IMR-90 (cell line): ENCODE results near the gene GRIPAP1. TPM values are rescaled to one million over a fixed set of nuclear protein-coding genes. Genes with fewer than 3 reads are reported as not detected.

Experiments used
- ATAC-seq: fragments of 200-7000 bp; cut with Tn5 transposase; 2 replicates; pipeline ENCODE4 v1.9.1; 2020; ENCODE audit warnings: low read depth, mild to moderate bottlenecking, moderate library complexity
- BruUV-seq: library from RNA; stranded (reverse); fragments of 400-500 nt; replicated peaks from 2 replicates; lab custom pipeline; 2021; lab: Mats Ljungman, UMichigan
- CTCF ChIA-PET: fragments of 300-600 bp; formaldehyde crosslinking; extraction: SDS; loops from one replicate; lab custom pipeline; 2021; ENCODE audit warnings: antibody characterized with exemption; lab: Yijun Ruan, JAX
- POLR2A ChIA-PET: fragments of 300-600 bp; sonication (Branson Sonifier 250); formaldehyde crosslinking; loops from one replicate; lab custom pipeline; 2022; ENCODE audit warnings: antibody characterized with exemption; ENCODE audit not compliant: unreplicated experiment; lab: Charles Lee
- DNase-seq: peaks from one replicate; pipeline ENCODE4 v3.0.0; 2013
- H2AFZ ChIP-seq: replicated peaks from 2 replicates; pipeline ENCODE3; 2013; ENCODE audit warnings: low read length, mild to moderate bottlenecking; ENCODE audit not compliant: poor library complexity
- H2AK5ac ChIP-seq: 2 replicates; pipeline ENCODE4 v1.6.1; 2013; ENCODE audit warnings: low read depth, low read length, inconsistent platforms
- H2AK9ac ChIP-seq: replicated peaks from 2 replicates; pipeline ENCODE3; 2013; ENCODE audit warnings: mild to moderate bottlenecking, low read depth, low read length, moderate library complexity; ENCODE audit not compliant: poor library complexity
- H2BK120ac ChIP-seq: 2 replicates; pipeline ENCODE4 v1.6.1; 2013; ENCODE audit warnings: low read depth, low read length, inconsistent platforms
- H2BK15ac ChIP-seq: 3 replicates; pipeline ENCODE4 v1.6.1; 2013; ENCODE audit warnings: low read depth, low read length, inconsistent platforms
- H2BK20ac ChIP-seq: 2 replicates; pipeline ENCODE4 v1.6.1; 2013; ENCODE audit warnings: low read depth, mild to moderate bottlenecking, inconsistent platforms, low read length, moderate library complexity
- H2BK5ac ChIP-seq: 2 replicates; pipeline ENCODE4 v1.6.1; 2013; ENCODE audit warnings: mild to moderate bottlenecking, low read depth, low read length, inconsistent platforms; ENCODE audit not compliant: poor library complexity, severe bottlenecking
- H3K14ac ChIP-seq: replicated peaks from 2 replicates; pipeline ENCODE4 v1.6.1; 2013; ENCODE audit warnings: low read depth, low read length, inconsistent platforms
- H3K18ac ChIP-seq: 2 replicates; pipeline ENCODE4 v1.6.1; 2013; ENCODE audit warnings: low read depth, low read length, control low read depth
- H3K23ac ChIP-seq: 2 replicates; pipeline ENCODE4 v1.6.1; 2013; ENCODE audit warnings: low read depth, low read length, inconsistent platforms
- H3K27ac ChIP-seq: 2 replicates; pipeline ENCODE4 v1.5.1; 2013; ENCODE audit warnings: mild to moderate bottlenecking, control low read depth, low read length; ENCODE audit not compliant: insufficient read depth
- H3K27me3 ChIP-seq: 2 replicates; pipeline ENCODE4 v1.6.1; 2013; ENCODE audit warnings: low read length; ENCODE audit not compliant: control insufficient read depth, insufficient read depth
- H3K36me3 ChIP-seq: 2 replicates; pipeline ENCODE4 v1.6.1; 2013; ENCODE audit warnings: low read length, mixed read lengths; ENCODE audit not compliant: control insufficient read depth, insufficient read depth
- H3K4ac ChIP-seq: 2 replicates; pipeline ENCODE4 v1.6.1; 2013; ENCODE audit warnings: low read depth, low read length, inconsistent platforms
- H3K4me1 ChIP-seq: 2 replicates; pipeline ENCODE4 v1.6.1; 2013; ENCODE audit warnings: low read length, mixed read lengths; ENCODE audit not compliant: control insufficient read depth, insufficient read depth
- H3K4me2 ChIP-seq: 2 replicates; pipeline ENCODE4 v1.6.1; 2013; ENCODE audit warnings: low read depth, mild to moderate bottlenecking, control low read depth, low read length, moderate library complexity
- H3K4me3 ChIP-seq: 2 replicates; pipeline ENCODE4 v1.5.1; 2013; ENCODE audit warnings: low read depth, mild to moderate bottlenecking, control low read depth, low read length, moderate library complexity; ENCODE audit not compliant: insufficient read depth
- H3K56ac ChIP-seq: 2 replicates; pipeline ENCODE4 v1.6.1; 2013; ENCODE audit warnings: low read length, inconsistent platforms; ENCODE audit not compliant: insufficient read depth; ENCODE audit errors: extremely low read depth
- H3K79me1 ChIP-seq, 2 experiments: 2 replicates each; pipeline ENCODE4 v1.6.1; 2013; ENCODE audit warnings: low read length in 2 of 2, inconsistent platforms in 1 of 2, low read depth in 1 of 2
- H3K9ac ChIP-seq: 2 replicates; pipeline ENCODE4 v1.6.1; 2013; ENCODE audit warnings: low read depth, low read length, control low read depth
- H3K9me1 ChIP-seq: 2 replicates; pipeline ENCODE4 v1.6.1; 2013; ENCODE audit warnings: low read length, inconsistent platforms; ENCODE audit not compliant: insufficient read depth
- H3K9me3 ChIP-seq: 2 replicates; pipeline ENCODE4 v1.6.1; 2013; ENCODE audit warnings: low read length; ENCODE audit not compliant: control insufficient read depth, insufficient read depth
- H4K20me1 ChIP-seq: 2 replicates; pipeline ENCODE4 v1.6.1; 2013; ENCODE audit warnings: low read length, inconsistent platforms; ENCODE audit not compliant: insufficient read depth
- H4K5ac ChIP-seq: 2 replicates; pipeline ENCODE4 v1.6.1; 2013; ENCODE audit warnings: mild to moderate bottlenecking, low read depth, low read length, control low read depth
- H4K8ac ChIP-seq, 2 experiments: 2 replicates each; pipeline ENCODE4 v1.6.1; 2013; ENCODE audit warnings: low read depth in 2 of 2, low read length in 2 of 2, control low read depth in 1 of 2, inconsistent platforms in 1 of 2
- H4K91ac ChIP-seq: 2 replicates; pipeline ENCODE4 v1.6.1; 2013; ENCODE audit warnings: low read depth, low read length, inconsistent platforms; ENCODE audit not compliant: insufficient read depth
- CHD1 ChIP-seq: IDR thresholded peaks from 2 replicates; pipeline ENCODE4 v1.6.1; 2012; ENCODE audit warnings: low read depth, low read length, improper control_type of control experiment
- MAZ ChIP-seq: IDR thresholded peaks from 2 replicates; pipeline ENCODE4 v1.6.1; 2012; ENCODE audit warnings: low read depth, mild to moderate bottlenecking, low read length, improper control_type of control experiment, moderate library complexity, borderline replicate concordance
- WGBS, 2 experiments: methylation state at CpG; one replicate each; pipeline versions ENCODE4 v1.1.5 to v1.1.7; 2013; ENCODE audit warnings: missing lambda C conversion rate in 2 of 2; ENCODE audit not compliant: insufficient read length in 1 of 2; ENCODE audit errors: extremely low coverage in 2 of 2; 5-methylcytosine and 5-hydroxymethylcytosine counted together
- dilution Hi-C: fragments of 300-500 bp; cut with HindIII; formaldehyde crosslinking; loops from one replicate; pipeline ENCODE4 v1.14.3; 2018; ENCODE audit warnings: low sequenced_read_pairs; ENCODE audit not compliant: unreplicated experiment
- in situ Hi-C: fragments of 300-500 bp; cut with MboI; formaldehyde crosslinking; loops from 3 replicates; pipeline ENCODE4 v1.14.3; 2019; ENCODE audit warnings: low sequenced_read_pairs, inconsistent platforms, mixed read lengths
- intact Hi-C: fragments of 100-400 bp; cut with micrococcal nuclease; formaldehyde crosslinking; loops from 2 replicates; pipeline ENCODE4 v1.10.0; 2022
- polyA plus RNA-seq, 3 experiments: library from polyadenylated mRNA; depleted of rRNA; stranded (reverse); fragments of >200 nt; gene quantifications; 2 replicates each; pipeline ENCODE4 v1.2.3, GENCODE V29; 2012; ENCODE audit warnings: low replicate concordance in 1 of 3
- total RNA-seq: library from RNA; depleted of rRNA; stranded (reverse); fragments of >200 nt; gene quantifications from 2 replicates; pipeline ENCODE4 v1.2.3, GENCODE V29; 2012
- TF ChIP-seq, protein P1 (sequence below): fragments of 150-350 bp; IDR thresholded peaks from 2 replicates; pipeline ENCODE4 v1.6.1; 2017; ENCODE audit warnings: mild to moderate bottlenecking, antibody characterized with exemption, low read length, low read depth

The GRIPAP1 gene
- total and polyA plus RNA-seq, 2 of the 4 experiments (the other 2 are of a cell fraction), result 17.9 to 25.0 TPM

DNA sequence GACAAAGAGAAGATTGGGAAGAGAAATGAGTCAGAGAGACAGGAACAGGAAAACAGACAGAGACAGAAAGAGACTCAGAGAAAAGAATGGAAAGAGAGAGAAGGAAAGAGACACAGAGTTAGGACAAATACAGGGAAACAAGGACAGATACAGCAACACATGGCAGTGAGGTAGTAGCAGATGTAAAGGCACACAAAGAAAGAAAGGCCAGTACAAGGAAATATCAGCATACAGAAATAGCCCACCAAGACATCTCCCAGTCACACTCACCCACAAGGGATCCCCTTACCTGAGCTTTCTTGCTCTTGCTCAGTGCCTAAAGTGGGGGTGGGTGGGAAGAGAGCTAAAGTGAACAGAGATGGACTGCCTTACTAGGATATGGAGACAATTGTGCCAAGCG lies 4.2 kb downstream of the GRIPAP1 start:
- BruUV-seq, result no TSS peak
- no peak overlapping the region for H3K4ac ChIP-seq
- ATAC-seq (no peak), DNase-seq (no peak)
- no peak overlapping the region for H3K4me2 ChIP-seq
- H3K56ac ChIP-seq, result no peak overlapping the region
- TF ChIP-seq CHD1 (no peak), MAZ (no peak)
- TF ChIP-seq, protein P1, sequence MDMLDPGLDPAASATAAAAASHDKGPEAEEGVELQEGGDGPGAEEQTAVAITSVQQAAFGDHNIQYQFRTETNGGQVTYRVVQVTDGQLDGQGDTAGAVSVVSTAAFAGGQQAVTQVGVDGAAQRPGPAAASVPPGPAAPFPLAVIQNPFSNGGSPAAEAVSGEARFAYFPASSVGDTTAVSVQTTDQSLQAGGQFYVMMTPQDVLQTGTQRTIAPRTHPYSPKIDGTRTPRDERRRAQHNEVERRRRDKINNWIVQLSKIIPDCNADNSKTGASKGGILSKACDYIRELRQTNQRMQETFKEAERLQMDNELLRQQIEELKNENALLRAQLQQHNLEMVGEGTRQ, result no peak
- no peak overlapping the region for H2AFZ ChIP-seq
- in situ Hi-C loops, result no loop called here
- no CpG with 5 or more reads among the region's 1 CpG for WGBS, 2 experiments
- no peak overlapping the region for H3K9ac ChIP-seq
- no peak overlapping the region for H2AK9ac ChIP-seq
- no peak overlapping the region for H2BK120ac ChIP-seq
- H2BK5ac ChIP-seq, result no peak overlapping the region
- no peaks in the 10 kb centered on the region for H4K20me1 ChIP-seq
- no peak overlapping the region for H4K8ac ChIP-seq
- H3K27ac ChIP-seq, result no peak overlapping the region
- H3K23ac ChIP-seq, result no peak overlapping the region
- intact Hi-C loops, result no loop called here
- no peak overlapping the region for H2BK20ac ChIP-seq
- H3K4me1 ChIP-seq, result no peaks in the 10 kb centered on the region; the same call in 1 of the 2 replicates
- no peak overlapping the region for H3K18ac ChIP-seq
- no peaks in the 10 kb centered on the region for H3K9me3 ChIP-seq
- H3K4me3 ChIP-seq, result no peak overlapping the region
- ChIA-PET POLR2A (no interaction called here), CTCF (no interaction called here)
- peaks cover 7 to 33% of the 10 kb centered on the region in 2 experiments for H3K79me1 ChIP-seq
- dilution Hi-C loops, result no loop called here
- no peaks in the 10 kb centered on the region for H3K9me1 ChIP-seq
- no peak overlapping the region for H4K5ac ChIP-seq
- H2AK5ac ChIP-seq, result no peak overlapping the region
- no peak overlapping the region for H2BK15ac ChIP-seq
- no peak overlapping the region for H3K14ac ChIP-seq
- H4K91ac ChIP-seq, result no peak overlapping the region
- H3K36me3 ChIP-seq, result peaks cover 18% of the 10 kb centered on the region
- no peaks in the 10 kb centered on the region for H3K27me3 ChIP-seq
